Endodermal cell (in vitro differentiated cells): ENCODE results near the gene CD300LG. TPM values are rescaled to one million over a fixed set of nuclear protein-coding genes. Genes with fewer than 3 reads are reported as not detected.

Experiments
- DNase-seq: peaks from one replicate; pipeline ENCODE4 v3.0.0-alpha.2; 2017
- H3K27ac ChIP-seq: 2 replicates; pipeline ENCODE4 v1.5.1; 2013; ENCODE audit warnings: mild to moderate bottlenecking, low read depth, low read length, moderate library complexity
- H3K27me3 ChIP-seq: 2 replicates; pipeline ENCODE4 v1.6.1; 2013; ENCODE audit warnings: mild to moderate bottlenecking, low read length, moderate library complexity; ENCODE audit not compliant: insufficient read depth, control insufficient read depth, poor library complexity, severe bottlenecking
- H3K36me3 ChIP-seq: 2 replicates; pipeline ENCODE4 v1.7.0; 2013; ENCODE audit warnings: mild to moderate bottlenecking, low read length, moderate library complexity; ENCODE audit not compliant: control insufficient read depth, insufficient read depth
- H3K4me1 ChIP-seq: one replicate; pipeline ENCODE4 v1.7.0; 2013; ENCODE audit warnings: low read length; ENCODE audit not compliant: control insufficient read depth, insufficient read depth
- H3K4me3 ChIP-seq: 2 replicates; pipeline ENCODE4 v1.5.1; 2013; ENCODE audit warnings: mild to moderate bottlenecking, low read length, moderate library complexity
- H3K9ac ChIP-seq: 2 replicates; pipeline ENCODE4 v1.6.1; 2013; ENCODE audit warnings: mild to moderate bottlenecking, low read length, moderate library complexity; ENCODE audit not compliant: poor library complexity, severe bottlenecking; ENCODE audit errors: extremely low read depth
- H3K9me3 ChIP-seq: 2 replicates; pipeline ENCODE4 v1.6.1; 2013; ENCODE audit warnings: mild to moderate bottlenecking, low read length, moderate library complexity; ENCODE audit not compliant: control insufficient read depth
- H3K27ac Mint-ChIP-seq: 2 replicates; pipeline ENCODE4 v1.8.0; 2020; ENCODE audit warnings: mixed read lengths
- H3K27me3 Mint-ChIP-seq: 2 replicates; pipeline ENCODE4 v1.8.0; 2021; ENCODE audit warnings: mild to moderate bottlenecking, mixed read lengths; ENCODE audit not compliant: insufficient read depth
- H3K36me3 Mint-ChIP-seq: 2 replicates; pipeline ENCODE4 v1.8.0; 2020; ENCODE audit warnings: low read depth, mixed read lengths
- H3K4me1 Mint-ChIP-seq: 2 replicates; pipeline ENCODE4 v1.8.0; 2020; ENCODE audit warnings: mixed read lengths
- H3K4me3 Mint-ChIP-seq: 2 replicates; pipeline ENCODE4 v1.8.0; 2020; ENCODE audit warnings: mild to moderate bottlenecking, moderate library complexity, mixed read lengths
- H3K9me3 Mint-ChIP-seq: 2 replicates; pipeline ENCODE4 v1.8.0; 2020; ENCODE audit warnings: mild to moderate bottlenecking, mixed read lengths
- CTCF ChIP-seq: fragments of 200-600 bp; sonication (generic); conservative IDR thresholded peaks from 2 replicates; pipeline ENCODE4 v1.5.0; 2021; ENCODE audit warnings: antibody characterized with exemption, mild to moderate bottlenecking
- WGBS, 2 experiments: methylation state at CpG; one replicate each; pipeline versions ENCODE4 v1.1.5 to v1.1.7; 2013; ENCODE audit warnings: missing lambda C conversion rate in 2 of 2, mixed read lengths in 1 of 2; ENCODE audit not compliant: insufficient coverage in 1 of 2, insufficient read length in 1 of 2; 5-methylcytosine and 5-hydroxymethylcytosine counted together
- total RNA-seq, 2 donors: library from RNA; stranded (reverse); fragmentation: NEBNext Ultra II Directional in 1 of 2; extraction: Animal tissue kit (Norgen Biotek cat#: 25700) in 1 of 2; gene quantifications; 2 replicates in 1 of 2; 3 replicates in 1 of 2; pipeline ENCODE4 v1.2.1, GENCODE V29; 2021

CD300LG gene
- total RNA-seq, 2 donors from 2014 or later, result not detected

GRCh38 chr17:43877451-43878155 is 30.6 kb downstream of the CD300LG start:
- no peak overlapping the region for H3K4me3 ChIP-seq
- H3K4me1 ChIP-seq, result no peaks in the 10 kb centered on the region
- no peaks in the 10 kb centered on the region for H3K9me3 ChIP-seq
- Mint-ChIP-seq H3K27ac (no peak overlapping the region), H3K9me3 (no peaks in the 10 kb centered on the region), H3K4me1 (peaks cover 9% of the 10 kb centered on the region), H3K4me3 (no peak overlapping the region), H3K36me3 (no peaks in the 10 kb centered on the region), H3K27me3 (peaks cover 2% of the 10 kb centered on the region)
- no peaks in the 10 kb centered on the region for H3K36me3 ChIP-seq
- peak; percentile 32 for DNase-seq
- 93 to 100% methylated on average over 1 to 10 of the region's 10 CpGs for WGBS, 2 experiments
- H3K27me3 ChIP-seq, result no peaks in the 10 kb centered on the region
- H3K9ac ChIP-seq, result no peak overlapping the region
- TF ChIP-seq CTCF, result no peak
- H3K27ac ChIP-seq, result no peak overlapping the region

GRCh38 chr17:43878260-43879175 is 31.5 kb downstream of the CD300LG start:
- no peaks in the 10 kb centered on the region for H3K36me3 Mint-ChIP-seq
- DNase-seq, result peak; percentile 98
- no peak overlapping the region for H3K4me3 Mint-ChIP-seq
- Histone ChIP-seq H3K9me3 (no peaks in the 10 kb centered on the region), H3K9ac (no peak overlapping the region), H3K27ac (no peak overlapping the region), H3K36me3 (no peaks in the 10 kb centered on the region), H3K4me1 (no peaks in the 10 kb centered on the region), H3K27me3 (no peaks in the 10 kb centered on the region), H3K4me3 (no peak overlapping the region)
- peaks cover 9% of the 10 kb centered on the region for H3K4me1 Mint-ChIP-seq
- no peaks in the 10 kb centered on the region for H3K9me3 Mint-ChIP-seq
- WGBS, 2 experiments, result 32% methylated on average over 9 to 13 of the region's 13 CpGs
- H3K27ac Mint-ChIP-seq, result peak overlapping the region; percentile 77
- TF ChIP-seq CTCF, result peak; percentile 98
- no peaks in the 10 kb centered on the region for H3K27me3 Mint-ChIP-seq

- Histone ChIP-seq H3K9me3 (no peaks in the 10 kb centered on the region), H3K4me1 (no peaks in the 10 kb centered on the region), H3K4me3 (no peak overlapping the region), H3K9ac (no peak overlapping the region), H3K27me3 (no peaks in the 10 kb centered on the region), H3K36me3 (no peaks in the 10 kb centered on the region), H3K27ac (no peak overlapping the region)
- Mint-ChIP-seq H3K27ac (no peak overlapping the region), H3K27me3 (no peaks in the 10 kb centered on the region), H3K4me1 (peaks cover 9% of the 10 kb centered on the region), H3K36me3 (no peaks in the 10 kb centered on the region), H3K4me3 (no peak overlapping the region), H3K9me3 (no peaks in the 10 kb centered on the region)
- 90% methylated on average over 12 to 20 of the region's 20 CpGs for WGBS, 2 experiments
- peak; percentile 48 for DNase-seq
- no peak for TF ChIP-seq CTCF
Measured at GRCh38 chr17:43879723-43880419, 32.9 kb downstream of the CD300LG start.
